G401 (cell line): ENCODE measurements around the gene TEX10. TPM values are rescaled to one million over a fixed set of nuclear protein-coding genes. Genes with fewer than 3 reads are reported as not detected.

Experiments used
- DNase-seq: peaks from one replicate; pipeline ENCODE4 v3.0.0-alpha.2; 2015; ENCODE audit warnings: low spot score
- in situ Hi-C: cut with HindIII; loops from 2 replicates; pipeline ENCODE4 v1.10.0; 2016; ENCODE audit warnings: low sequenced_read_pairs, mixed read lengths
- total RNA-seq: library from RNA; depleted of rRNA; stranded (reverse); fragments of >200 nt; shearing (Covaris generic); gene quantifications from 2 replicates; pipeline ENCODE4 v1.2.3, GENCODE V29; 2014; rRNA removed

Gene TEX10
- total RNA-seq, 1 experiment from 2014 or later: 87.3 TPM

DNA sequence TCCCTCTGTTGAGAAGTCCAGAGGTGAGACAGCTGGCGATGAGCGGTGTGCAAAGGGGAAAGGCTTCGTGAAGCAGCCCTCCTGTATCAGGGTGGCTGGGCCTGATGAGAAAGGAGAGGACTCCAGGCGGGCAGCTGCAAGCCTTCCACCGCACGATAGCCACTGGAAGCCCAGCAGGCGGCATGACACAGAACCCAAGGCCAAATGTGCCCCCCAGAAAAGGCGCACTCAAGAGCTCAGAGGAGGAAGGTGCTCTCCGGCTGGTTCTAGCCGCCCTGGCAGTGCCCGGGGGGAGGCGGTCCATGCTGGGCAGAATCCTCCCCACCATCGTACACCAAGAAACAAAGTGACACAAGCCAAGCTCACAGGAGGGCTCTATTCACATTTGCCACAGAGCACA lies 60.3 kb downstream of the TEX10 start:
- in situ Hi-C loops: no loop called here
- DNase-seq: no peak

DNA sequence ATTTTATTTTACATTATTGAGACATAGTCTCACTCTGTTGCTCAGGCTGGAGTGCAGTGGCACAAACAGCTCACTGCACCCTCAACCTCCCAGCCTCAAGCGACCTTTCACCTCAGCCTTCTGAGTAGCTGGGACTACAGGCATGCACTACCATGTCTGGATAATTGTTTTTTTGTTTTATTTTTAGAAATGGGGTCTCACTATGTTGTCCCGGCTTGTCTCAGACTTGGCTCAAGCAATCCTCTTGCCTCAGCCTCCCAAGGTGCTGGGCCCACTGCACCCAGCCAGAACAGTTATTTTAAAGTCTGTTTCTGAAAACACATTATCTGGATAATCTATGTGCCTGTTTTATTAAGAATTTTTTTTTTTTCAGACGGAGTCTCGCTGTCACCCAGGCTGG lies 62.0 kb downstream of the TEX10 start:
- no peak for DNase-seq
- in situ Hi-C loops: no loop called here

- in situ Hi-C loops: no loop called here
Measured at GRCh38 chr9:100287186-100287585, 65.6 kb downstream of the TEX10 start.

GRCh38 chr9:100286257-100286656 lies 66.5 kb downstream of the TEX10 start:
- DNase-seq: no peak
- in situ Hi-C loops: no loop called here

More at GRCh38 chr9:100287186-100287585, 65.6 kb downstream of the TEX10 start:
- no peak for DNase-seq

- no peak for DNase-seq
- in situ Hi-C loops: no loop called here
Measured at GRCh38 chr9:100285601-100286000, 67.1 kb downstream of the TEX10 start.

DNA sequence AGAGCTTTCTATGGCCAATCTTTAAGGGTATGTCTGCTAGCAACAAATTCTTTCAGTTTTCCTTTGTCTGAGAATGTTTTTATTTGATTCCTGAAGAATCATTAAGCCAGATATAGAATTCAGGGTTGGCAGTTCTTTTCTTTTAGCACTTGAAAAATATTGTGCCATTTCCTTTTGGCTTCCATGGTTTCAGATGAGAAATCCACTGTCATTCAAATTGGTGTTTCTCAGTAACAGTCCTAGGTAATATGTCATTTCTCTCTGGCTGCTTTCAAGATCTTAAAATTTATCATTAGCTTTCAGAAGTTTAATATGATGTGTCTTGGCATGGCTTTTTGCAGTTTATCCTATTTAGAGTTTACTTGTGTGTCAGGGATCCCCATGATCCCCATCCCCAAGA lies 67.7 kb downstream of the TEX10 start:
- in situ Hi-C loops: no loop called here
- no peak for DNase-seq

DNA sequence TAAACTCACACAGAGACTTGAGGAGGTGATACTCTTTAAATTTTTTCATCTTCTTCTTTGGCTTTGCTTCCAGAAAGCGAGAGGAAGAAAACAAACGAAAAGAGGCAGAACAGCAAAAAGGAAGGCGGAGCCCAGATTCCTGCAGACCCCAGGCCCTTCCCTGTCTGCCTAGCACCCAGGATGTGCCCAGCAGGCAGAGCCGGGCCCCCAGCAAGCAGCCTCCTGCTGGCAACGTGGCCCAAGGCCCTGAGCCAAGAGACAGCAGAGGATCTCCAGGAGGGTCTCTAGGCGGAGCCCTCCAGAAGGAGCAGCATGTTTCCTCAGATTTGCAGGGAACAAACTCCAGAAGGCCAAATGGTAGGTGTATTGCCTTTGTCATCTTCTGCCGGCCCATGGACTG lies 68.5 kb downstream of the TEX10 start:
- DNase-seq: no peak
- in situ Hi-C loops: no loop called here

GRCh38 chr9:100282388-100282719 lies 70.4 kb downstream of the TEX10 start:
- DNase-seq: no peak
- in situ Hi-C loops: no loop called here

DNA sequence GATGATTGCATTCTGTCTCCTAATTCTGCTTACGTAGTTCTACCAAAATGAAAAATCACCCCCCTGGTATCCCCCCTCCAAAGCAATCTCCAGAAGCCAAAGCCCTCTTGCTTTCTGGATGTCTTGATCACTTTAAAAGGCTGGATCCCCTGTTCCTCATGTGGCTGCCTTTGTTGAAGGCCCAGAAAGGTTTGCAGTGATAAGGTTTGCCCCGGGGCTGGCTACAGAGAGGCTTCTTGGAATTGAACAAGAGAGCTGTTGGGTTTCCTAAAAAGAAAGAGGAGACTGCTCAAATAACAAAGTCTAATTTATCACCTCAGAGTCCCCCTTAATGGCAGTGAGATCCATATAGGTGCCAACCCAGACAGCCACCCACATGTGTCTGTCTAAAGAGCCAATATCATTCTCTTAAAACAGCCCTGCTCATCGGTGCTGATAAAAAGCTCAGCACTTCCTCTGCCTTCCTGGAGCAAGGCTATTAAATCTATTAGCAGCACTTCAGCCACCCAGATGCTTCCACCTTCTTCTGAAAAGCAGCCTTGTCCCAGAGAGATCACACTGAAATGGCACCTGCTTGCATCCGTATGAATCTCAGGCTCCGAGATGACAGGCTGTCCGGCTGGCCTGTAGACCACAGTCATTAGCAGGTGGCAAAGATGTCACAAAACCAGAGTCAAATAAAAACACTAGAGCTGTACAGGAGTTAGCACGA lies 70.9 kb downstream of the TEX10 start:
- in situ Hi-C loops: no loop called here
- DNase-seq: no peak

DNA sequence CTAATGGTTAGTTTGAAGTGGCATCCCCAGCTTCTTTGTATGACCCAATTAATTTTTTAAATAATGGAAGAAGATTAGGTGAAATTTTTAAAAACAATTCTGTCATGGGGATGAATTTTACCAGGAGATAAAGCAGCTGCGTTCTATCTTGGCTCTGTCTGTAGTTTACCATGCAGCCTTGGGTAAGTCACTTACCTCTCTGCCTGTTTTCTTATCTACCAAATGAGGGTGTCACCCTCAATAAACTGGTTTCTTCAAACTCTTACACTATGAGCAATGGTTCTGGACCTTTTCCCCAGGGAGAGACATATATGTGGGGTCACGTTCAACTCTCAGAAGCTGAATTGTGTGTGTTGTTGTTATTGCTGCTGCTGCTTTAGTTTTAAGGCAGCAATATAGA lies 71.7 kb downstream of the TEX10 start:
- no peak for DNase-seq
- in situ Hi-C loops: no loop called here

- no peak for DNase-seq
Measured at GRCh38 chr9:100277166-100277979, 75.4 kb downstream of the TEX10 start.

GRCh38 chr9:100269656-100270055 lies 83.1 kb downstream of the TEX10 start:
- in situ Hi-C loops: no loop called here
- no peak for DNase-seq

More at GRCh38 chr9:100277166-100277979, 75.4 kb downstream of the TEX10 start:
- in situ Hi-C loops: no loop called here

- in situ Hi-C loops: no loop called here
- DNase-seq: no peak
Measured at GRCh38 chr9:100268271-100268670, 84.5 kb downstream of the TEX10 start.

DNA sequence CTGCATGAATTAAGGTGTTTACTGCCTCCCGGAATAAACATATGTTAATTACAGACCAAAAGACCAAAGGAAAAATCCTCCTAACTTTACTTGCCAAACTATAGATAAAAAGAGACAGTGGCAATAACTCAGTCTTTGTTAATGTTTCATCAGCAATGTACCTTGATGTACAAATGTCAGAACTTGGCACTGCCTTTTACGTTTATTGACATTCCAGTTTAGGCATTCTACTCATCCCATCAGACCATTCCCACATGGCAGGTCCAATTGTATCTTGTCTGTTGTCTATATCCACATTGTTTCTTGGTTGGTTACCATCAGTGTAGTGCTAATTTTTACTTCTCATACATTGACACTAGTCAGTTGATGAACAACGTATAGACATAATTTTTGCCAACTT lies 85.5 kb downstream of the TEX10 start:
- in situ Hi-C loops: no loop called here
- no peak for DNase-seq

Other genes with a start within 250 kb of the TEX10 start
- 50.8 and 63.5 TPM in 2 replicates for gene MSANTD3, start 74.2 kb upstream of the TEX10 start, total RNA-seq
- gene TMEFF1, start 120.2 kb upstream of the TEX10 start, total RNA-seq: 11.8 and 24.6 TPM in 2 replicates
- 0.49 and 0.68 TPM in 2 replicates for gene CAVIN4, start 225.1 kb upstream of the TEX10 start, total RNA-seq